ENCODE measurements around the gene SETDB2. TPM values are rescaled to one million over a fixed set of nuclear protein-coding genes. Genes with fewer than 3 reads are reported as not detected.
"Not testable (repeated sequence)": the region's sequence is repeated elsewhere in the genome, so short reads cannot be mapped to it uniquely, and the experiment has no call there.

Gene SETDB2
- total RNA-seq, 2 experiments from 2014 or later = 15.6 to 18.7 TPM

DNA sequence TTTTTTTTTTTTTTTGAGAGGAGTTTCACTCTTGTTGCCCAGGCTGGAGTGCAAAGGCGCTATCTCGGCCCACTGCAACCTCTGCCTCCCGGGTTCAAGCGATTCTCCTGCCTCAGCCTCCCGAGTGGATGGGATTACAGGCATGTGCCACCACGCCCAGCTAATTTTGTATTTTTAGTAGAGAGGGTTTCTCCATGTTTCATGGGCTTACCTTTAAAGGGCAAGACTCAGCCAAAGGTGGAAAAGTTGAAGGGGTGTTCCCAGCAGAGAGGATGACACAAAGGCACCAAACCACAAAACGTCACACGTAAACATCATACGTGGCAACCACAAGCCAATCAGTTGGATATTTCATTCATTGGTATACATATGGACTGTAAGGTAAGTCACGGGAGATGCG lies 52.8 kb downstream of the SETDB2 start:
- ChIA-PET CTCF (interaction anchor here (1.1 to 5.5 kb wide), 4 partner anchors 9 to 52 kb away, joined by 3 to 24 read pairs (median 4); no protein-coding TSS in a partner anchor), POLR2A (interaction anchor here (0.6 to 1.9 kb wide), 2 partner anchors 53 to 1259 kb away, joined by 3 to 14 read pairs; partner anchors contain the start of genes CAB39L and SETDB2)

DNA sequence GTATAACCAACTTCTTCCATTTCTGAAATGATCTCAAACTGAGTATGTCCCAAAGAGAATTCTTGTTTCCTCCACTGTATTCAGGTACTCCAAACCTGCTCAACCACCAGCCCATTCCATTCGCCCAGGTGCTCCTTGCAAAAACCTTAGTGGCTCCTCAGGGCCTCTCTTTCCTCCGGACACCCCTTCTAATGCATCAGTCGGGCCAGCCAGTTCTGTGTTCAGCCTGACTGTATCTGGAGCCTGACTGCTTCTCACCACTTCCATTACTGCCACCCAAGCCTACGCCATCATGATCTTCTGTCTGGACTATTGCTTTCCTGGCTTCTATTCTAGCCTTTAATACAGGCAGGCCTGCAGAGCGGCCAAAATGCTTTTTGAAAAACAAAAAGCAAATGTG lies 53.2 kb downstream of the SETDB2 start:
- no peak for DNase-seq
- ChIA-PET POLR2A (no interaction called here), CTCF (interaction anchor here (1.1 to 1.2 kb wide), 2 partner anchors 21 to 52 kb away, joined by 3 read pairs; no protein-coding TSS in a partner anchor)

More for the DNA sequence above, 52.8 kb downstream of the SETDB2 start:
- not testable (repeated sequence) for H3K27me3 Mint-ChIP-seq, H3K9me3 Mint-ChIP-seq
- Mint-ChIP-seq H3K36me3 (ENCODE audit: low read depth) (peaks cover 50% of the 10 kb centered on the region), H3K4me1 (peaks cover 63% of the 10 kb centered on the region), H3K4me3 (peak overlapping the region; percentile 82), H3K27ac (peak overlapping the region; percentile 95)
- peak; percentile 62 for DNase-seq

DNA sequence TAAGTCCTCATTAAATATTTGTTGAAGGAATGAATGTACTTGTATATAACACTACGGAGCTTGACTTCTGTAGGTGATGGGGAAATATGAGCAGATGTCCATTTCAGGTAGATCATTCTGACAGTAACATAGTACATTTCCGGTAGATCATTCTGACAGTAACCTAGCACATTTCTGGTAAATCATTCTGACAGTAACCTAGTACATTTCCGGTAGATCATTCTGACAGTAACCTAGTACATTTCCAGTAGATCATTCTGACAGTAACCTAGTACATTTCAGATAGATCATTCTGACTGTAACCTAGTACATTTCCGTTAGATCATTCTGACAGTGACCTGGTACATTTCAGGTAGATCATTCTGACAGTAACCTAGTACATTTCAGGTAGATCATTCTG lies 54.1 kb downstream of the SETDB2 start:
- Mint-ChIP-seq H3K4me1 (peaks cover 63% of the 10 kb centered on the region), H3K27me3 (no peaks in the 10 kb centered on the region), H3K36me3 (ENCODE audit: low read depth) (peaks cover 54% of the 10 kb centered on the region), H3K9me3 (no peaks in the 10 kb centered on the region), H3K27ac (peak overlapping the region; percentile 95), H3K4me3 (no peak overlapping the region)
- no peak for DNase-seq
- CTCF ChIA-PET = no interaction called here
- POLR2A ChIA-PET = no interaction called here

More for the DNA sequence above, 53.2 kb downstream of the SETDB2 start:
- H3K27ac Mint-ChIP-seq = peak overlapping the region; percentile 95
- no peaks in the 10 kb centered on the region for H3K27me3 Mint-ChIP-seq
- H3K4me1 Mint-ChIP-seq = peaks cover 63% of the 10 kb centered on the region
- H3K36me3 Mint-ChIP-seq (ENCODE audit: low read depth) = peaks cover 50% of the 10 kb centered on the region
- H3K9me3 Mint-ChIP-seq = no peaks in the 10 kb centered on the region
- peak overlapping the region; percentile 82 for H3K4me3 Mint-ChIP-seq

DNA sequence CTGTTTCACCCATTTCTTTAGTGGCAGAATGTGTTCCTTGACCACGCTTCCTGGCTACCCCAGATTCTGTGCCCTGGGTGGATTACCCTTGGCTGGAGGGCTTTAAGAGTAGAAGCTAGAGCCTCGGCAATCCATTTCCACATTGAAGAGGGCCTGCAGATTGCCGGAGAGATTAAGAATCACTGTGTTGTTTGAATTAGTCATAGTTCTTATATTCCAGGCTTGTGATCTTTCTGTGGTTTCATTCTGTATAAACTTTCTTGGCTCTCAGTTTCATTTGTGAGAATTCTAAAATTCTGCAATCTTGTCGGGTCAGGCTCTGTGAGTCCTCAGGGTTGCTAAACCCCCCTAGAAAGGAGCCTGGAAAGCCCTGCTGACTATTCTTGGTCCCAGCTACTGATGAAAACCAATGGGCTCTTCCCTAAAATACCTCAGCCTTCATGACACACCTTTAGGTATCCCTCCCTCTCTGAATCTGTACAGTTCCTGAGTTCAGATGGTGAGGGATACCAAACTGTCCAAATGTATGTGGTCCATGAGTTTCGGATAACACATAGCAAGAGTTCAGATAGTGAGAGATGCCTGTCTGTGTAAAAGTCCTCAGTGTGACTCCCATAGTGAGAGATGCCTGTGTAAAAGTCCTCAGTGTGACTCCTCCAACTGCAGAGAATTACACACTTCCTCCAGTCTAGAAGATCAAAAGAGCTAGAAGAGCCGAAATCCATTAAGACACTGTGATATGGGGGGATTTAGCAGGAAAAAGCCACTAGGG lies 56.0 kb downstream of the SETDB2 start:
- Mint-ChIP-seq H3K9me3 (no peaks in the 10 kb centered on the region), H3K36me3 (ENCODE audit: low read depth) (peaks cover 49% of the 10 kb centered on the region), H3K4me1 (peaks cover 52% of the 10 kb centered on the region), H3K27me3 (no peaks in the 10 kb centered on the region), H3K4me3 (no peak overlapping the region), H3K27ac (peak overlapping the region; percentile 26)
- ChIA-PET CTCF (no interaction called here), POLR2A (interaction anchor here (0.5 kb wide), 1 partner anchor 20 kb away, joined by 5 read pairs; no protein-coding TSS in a partner anchor)
- DNase-seq = no peak

DNA sequence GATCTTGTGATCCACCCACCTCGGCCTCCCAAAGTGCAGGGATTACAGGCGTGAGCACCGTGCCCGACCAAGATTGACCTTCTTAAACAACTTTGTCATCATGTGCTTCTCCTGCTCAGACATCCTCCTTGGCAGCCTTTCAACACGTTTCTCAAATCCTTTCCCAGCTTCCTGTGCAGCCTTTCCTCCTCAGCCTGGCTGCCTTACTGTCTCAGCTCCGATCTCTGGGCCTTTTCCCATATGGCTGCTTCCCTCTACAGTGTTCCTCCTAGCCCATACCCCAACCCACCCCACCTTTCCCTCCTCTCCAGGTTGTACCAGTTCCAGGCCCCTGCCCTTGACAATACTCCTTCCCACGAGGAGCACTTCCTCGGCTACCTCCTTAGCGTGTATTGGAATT lies 58.9 kb downstream of the SETDB2 start:
- CTCF ChIA-PET = interaction anchor here (0.6 kb wide), 1 partner anchor 699 kb away, joined by 4 read pairs; no protein-coding TSS in a partner anchor
- POLR2A ChIA-PET = no interaction called here
- H3K36me3 Mint-ChIP-seq (ENCODE audit: low read depth) = peaks cover 49% of the 10 kb centered on the region
- DNase-seq = no peak
- H3K9me3 Mint-ChIP-seq = no peaks in the 10 kb centered on the region
- peaks cover 42% of the 10 kb centered on the region for H3K4me1 Mint-ChIP-seq
- H3K27ac Mint-ChIP-seq = no peak overlapping the region
- H3K4me3 Mint-ChIP-seq = no peak overlapping the region
- no peaks in the 10 kb centered on the region for H3K27me3 Mint-ChIP-seq

DNA sequence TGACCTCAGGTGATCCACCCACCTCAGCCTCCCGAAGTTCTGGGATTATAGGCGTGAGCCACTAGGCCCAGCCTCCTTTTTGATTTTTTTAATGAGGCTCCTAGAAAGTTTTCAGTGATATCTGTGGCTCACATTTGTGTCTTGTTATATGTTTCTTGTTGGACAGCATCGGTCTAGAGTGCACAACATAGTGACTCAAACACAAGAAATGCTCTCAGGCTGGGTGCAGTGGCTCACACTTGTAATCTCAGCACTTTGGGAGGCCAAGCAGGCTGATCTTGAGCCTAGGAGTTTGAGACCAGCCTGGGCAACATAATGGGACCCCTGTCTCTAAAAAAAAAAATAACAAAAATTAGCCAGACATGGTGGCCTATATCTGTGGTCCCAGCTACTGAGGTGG lies 59.9 kb downstream of the SETDB2 start:
- POLR2A ChIA-PET = no interaction called here
- H3K27me3 Mint-ChIP-seq = no peaks in the 10 kb centered on the region
- no peak overlapping the region for H3K27ac Mint-ChIP-seq
- no peaks in the 10 kb centered on the region for H3K9me3 Mint-ChIP-seq
- H3K36me3 Mint-ChIP-seq (ENCODE audit: low read depth) = peaks cover 45% of the 10 kb centered on the region
- H3K4me3 Mint-ChIP-seq = no peak overlapping the region
- CTCF ChIA-PET = interaction anchor here (1.0 kb wide), 1 partner anchor 10 kb away, joined by 4 read pairs; no protein-coding TSS in a partner anchor
- DNase-seq = no peak
- H3K4me1 Mint-ChIP-seq = peaks cover 32% of the 10 kb centered on the region

DNA sequence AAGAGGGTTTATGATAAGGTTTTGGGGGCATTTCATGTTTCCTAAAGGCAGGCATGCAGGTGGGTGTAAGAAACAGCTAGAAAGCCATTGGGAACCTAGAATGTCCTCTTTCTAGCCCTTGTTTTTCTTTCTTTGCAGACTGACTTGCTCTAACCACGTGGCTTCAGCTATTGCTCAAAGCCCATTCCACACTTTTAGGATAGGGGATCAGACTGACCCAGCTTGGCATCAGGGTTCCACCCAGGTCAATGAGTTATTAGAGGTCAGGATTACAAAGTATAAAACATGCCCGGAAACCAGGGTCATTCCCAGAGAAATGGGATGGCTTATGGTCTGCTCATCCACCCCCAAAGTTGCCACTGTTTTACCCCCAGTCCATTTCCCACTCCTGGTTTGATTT lies 68.5 kb downstream of the SETDB2 start:
- H3K27me3 Mint-ChIP-seq = no peaks in the 10 kb centered on the region
- CTCF ChIA-PET = interaction anchor here (0.6 to 1.7 kb wide), 2 partner anchors 13 to 76 kb away, joined by 3 to 5 read pairs; no protein-coding TSS in a partner anchor
- no peak overlapping the region for H3K27ac Mint-ChIP-seq
- POLR2A ChIA-PET = no interaction called here
- H3K36me3 Mint-ChIP-seq (ENCODE audit: low read depth) = peaks cover 70% of the 10 kb centered on the region
- peaks cover 6% of the 10 kb centered on the region for H3K4me1 Mint-ChIP-seq
- H3K4me3 Mint-ChIP-seq = no peak overlapping the region
- H3K9me3 Mint-ChIP-seq = peaks cover 2% of the 10 kb centered on the region
- no peak for DNase-seq

DNA sequence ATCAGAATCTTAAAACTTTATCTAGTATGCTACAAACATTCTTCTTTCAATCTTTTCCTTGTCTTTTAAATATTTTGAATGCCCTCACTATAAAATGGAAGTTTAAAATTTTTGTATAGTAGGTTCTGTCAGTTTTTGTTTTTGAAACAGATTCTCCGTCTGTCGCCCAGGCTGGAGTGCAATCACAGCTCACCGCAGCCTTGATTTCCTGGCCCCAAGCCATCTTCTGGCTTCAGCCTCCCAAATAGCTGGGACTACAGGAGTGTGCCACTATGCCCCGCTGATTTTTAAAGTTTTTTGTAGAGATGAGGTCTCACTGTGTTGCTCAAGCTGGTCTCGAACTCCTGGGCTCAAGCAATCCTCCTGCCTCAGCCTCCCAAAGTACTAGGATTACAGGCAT lies 72.4 kb downstream of the SETDB2 start:
- no peak overlapping the region for H3K4me3 Mint-ChIP-seq
- DNase-seq = no peak
- H3K4me1 Mint-ChIP-seq = peaks cover 2% of the 10 kb centered on the region
- peaks cover 71% of the 10 kb centered on the region for H3K36me3 Mint-ChIP-seq (ENCODE audit: low read depth)
- POLR2A ChIA-PET = no interaction called here
- CTCF ChIA-PET = interaction anchor here (0.7 kb wide), 1 partner anchor 79 kb away, joined by 3 read pairs; no protein-coding TSS in a partner anchor
- no peaks in the 10 kb centered on the region for H3K9me3 Mint-ChIP-seq
- no peaks in the 10 kb centered on the region for H3K27me3 Mint-ChIP-seq
- H3K27ac Mint-ChIP-seq = peak overlapping the region; percentile 48

DNA sequence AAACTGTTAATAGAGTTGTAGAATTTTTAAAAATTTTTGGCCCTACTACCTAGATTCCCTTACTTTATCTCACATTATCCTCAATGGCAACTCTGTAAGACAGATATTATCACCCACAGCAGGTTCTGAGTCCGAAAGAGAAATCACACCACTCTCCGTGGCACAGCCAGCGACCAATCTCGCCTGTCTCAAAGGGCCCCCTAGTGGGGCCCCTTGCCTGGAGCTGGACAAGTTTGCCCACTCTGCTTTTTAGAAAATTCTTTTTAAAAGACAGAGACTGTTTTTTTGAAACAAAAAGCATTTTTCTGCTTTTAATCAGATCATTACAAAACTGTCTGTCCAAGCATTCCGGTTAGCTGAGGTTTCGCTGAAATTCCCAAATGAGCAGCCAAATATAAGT lies 73.4 kb downstream of the SETDB2 start:
- no peaks in the 10 kb centered on the region for H3K27me3 Mint-ChIP-seq
- no peaks in the 10 kb centered on the region for H3K9me3 Mint-ChIP-seq
- ChIA-PET POLR2A (no interaction called here), CTCF (interaction anchor here (1.0 kb wide), 1 partner anchor 21 kb away, joined by 3 read pairs; no protein-coding TSS in a partner anchor)
- DNase-seq = no peak
- H3K27ac Mint-ChIP-seq = no peak overlapping the region
- peaks cover 67% of the 10 kb centered on the region for H3K36me3 Mint-ChIP-seq (ENCODE audit: low read depth)
- no peaks in the 10 kb centered on the region for H3K4me1 Mint-ChIP-seq
- no peak overlapping the region for H3K4me3 Mint-ChIP-seq

DNA sequence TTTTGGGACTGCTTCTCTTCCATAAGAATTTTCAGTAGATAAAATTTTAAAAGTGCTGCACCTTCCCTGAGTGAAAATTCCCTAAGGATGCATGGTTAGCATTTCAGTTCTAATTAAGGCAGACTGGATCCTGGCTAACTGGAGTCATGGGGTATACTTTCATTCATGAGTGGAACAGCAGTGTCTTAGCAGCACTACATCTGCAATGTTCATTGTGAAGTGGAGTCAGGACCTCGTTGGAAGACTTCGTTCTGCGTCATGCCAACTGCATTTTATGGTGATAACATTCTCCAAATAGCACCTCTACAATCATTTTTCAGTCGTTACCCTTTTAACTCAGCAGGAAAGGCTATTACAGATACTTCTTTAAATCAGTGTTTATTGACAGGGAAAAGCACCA lies 77.2 kb downstream of the SETDB2 start:
- Mint-ChIP-seq H3K27me3 (no peaks in the 10 kb centered on the region), H3K4me1 (peaks cover 6% of the 10 kb centered on the region), H3K9me3 (no peaks in the 10 kb centered on the region), H3K4me3 (no peak overlapping the region), H3K36me3 (ENCODE audit: low read depth) (peaks cover 50% of the 10 kb centered on the region), H3K27ac (no peak overlapping the region)
- ChIA-PET POLR2A (no interaction called here), CTCF (no interaction called here)
- DNase-seq = no peak

DNA sequence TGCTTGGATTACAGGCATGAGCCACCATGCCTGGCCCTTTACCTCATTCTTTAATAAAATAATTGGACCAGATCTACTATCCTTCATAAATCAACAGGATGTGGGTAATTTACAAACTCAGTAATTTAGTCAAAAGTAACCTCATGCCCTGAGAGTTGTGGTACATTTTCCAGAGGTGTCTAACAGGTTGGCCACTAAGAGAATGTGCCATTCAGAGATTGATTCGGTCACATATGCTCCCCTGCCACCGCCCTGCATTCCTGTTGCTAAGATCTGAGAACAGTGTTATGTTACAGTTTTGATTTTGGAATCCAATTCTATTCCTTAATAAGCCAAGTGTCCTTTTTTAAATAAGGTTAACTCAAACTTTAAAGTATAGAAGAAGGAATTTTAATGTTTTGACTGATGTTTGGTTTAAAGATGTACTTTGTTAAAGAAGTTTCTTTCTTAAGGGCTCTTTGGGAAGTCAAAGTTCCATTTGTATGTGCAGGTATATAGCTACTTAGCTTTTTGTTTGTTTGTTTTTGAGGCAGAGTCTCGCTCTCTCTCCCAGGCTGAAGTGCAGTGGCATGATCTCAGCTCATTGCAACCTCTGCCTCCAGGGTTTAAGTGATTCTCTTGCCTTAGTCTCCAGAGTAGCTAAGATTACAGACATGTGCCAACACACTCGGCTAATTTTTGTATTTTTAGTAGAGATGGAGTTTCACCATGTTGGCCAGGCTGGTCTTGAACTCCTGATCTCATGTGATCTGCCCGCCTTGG lies 80.8 kb downstream of the SETDB2 start:
- Mint-ChIP-seq H3K36me3 (ENCODE audit: low read depth) (peaks cover 58% of the 10 kb centered on the region), H3K27me3 (no peaks in the 10 kb centered on the region), H3K9me3 (no peaks in the 10 kb centered on the region), H3K4me3 (no peak overlapping the region), H3K27ac (no peak overlapping the region), H3K4me1 (peaks cover 6% of the 10 kb centered on the region)
- ChIA-PET POLR2A (no interaction called here), CTCF (interaction anchor here (1.2 kb wide), 1 partner anchor 15 kb away, joined by 6 read pairs; no protein-coding TSS in a partner anchor)
- DNase-seq = no peak

DNA sequence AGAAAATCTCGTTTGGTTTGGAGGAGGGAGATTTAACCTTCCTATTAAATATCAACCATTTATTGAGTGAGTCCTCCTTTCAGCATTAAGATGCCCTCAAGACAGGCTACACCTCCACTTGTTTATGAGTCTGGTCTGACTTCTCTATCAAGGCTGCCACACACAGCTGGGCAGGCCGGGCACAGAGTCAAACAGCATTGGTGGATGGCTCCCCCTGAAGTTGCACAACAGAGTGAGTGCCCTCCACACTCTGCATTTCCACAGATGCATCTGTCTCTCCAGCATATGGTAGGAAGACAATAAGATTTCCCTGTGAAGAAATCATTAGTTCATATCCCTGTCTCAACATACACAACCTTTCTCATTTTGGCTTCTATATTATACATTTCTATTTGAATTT lies 83.0 kb downstream of the SETDB2 start:
- no peak for DNase-seq
- Mint-ChIP-seq H3K27me3 (no peaks in the 10 kb centered on the region), H3K9me3 (no peaks in the 10 kb centered on the region), H3K4me1 (peaks cover 13% of the 10 kb centered on the region), H3K4me3 (no peak overlapping the region), H3K27ac (no peak overlapping the region), H3K36me3 (ENCODE audit: low read depth) (peaks cover 59% of the 10 kb centered on the region)
- ChIA-PET POLR2A (no interaction called here), CTCF (no interaction called here)

DNA sequence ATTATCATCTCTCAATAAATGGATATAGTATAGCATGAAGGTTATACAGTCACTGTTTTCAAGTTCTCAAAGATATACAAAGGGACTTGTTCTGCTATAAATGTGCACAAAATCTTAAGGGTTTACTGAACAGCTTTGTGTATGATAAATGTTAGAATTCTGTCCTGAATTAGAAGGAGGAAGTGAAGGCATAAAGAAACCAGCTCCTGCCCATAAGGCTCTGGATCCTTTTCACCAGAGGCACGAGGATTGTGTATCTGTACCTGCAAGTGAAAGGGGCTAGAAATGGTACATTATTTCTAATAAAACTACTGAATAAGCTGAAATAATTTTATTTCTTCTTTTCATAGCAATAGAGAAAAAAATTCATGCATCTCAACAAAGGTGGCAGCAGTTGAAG lies 84.1 kb downstream of the SETDB2 start:
- peaks cover 59% of the 10 kb centered on the region for H3K36me3 Mint-ChIP-seq (ENCODE audit: low read depth)
- CTCF ChIA-PET = interaction anchor here (0.6 kb wide), 1 partner anchor 18 kb away, joined by 3 read pairs; no protein-coding TSS in a partner anchor
- H3K4me3 Mint-ChIP-seq = no peak overlapping the region
- H3K27ac Mint-ChIP-seq = no peak overlapping the region
- no peaks in the 10 kb centered on the region for H3K9me3 Mint-ChIP-seq
- H3K27me3 Mint-ChIP-seq = no peaks in the 10 kb centered on the region
- POLR2A ChIA-PET = no interaction called here
- no peak for DNase-seq
- peaks cover 20% of the 10 kb centered on the region for H3K4me1 Mint-ChIP-seq

All from activated CD4-positive, alpha-beta T cell treated with anti-CD3 and anti-CD28 coated beads, Interleukin-2, amount 10 ng/mL, durations not matched to agents 7 days and 5 days (primary cell).